ENCODE data around the gene TMEM131L. TPM values are rescaled to one million over a fixed set of nuclear protein-coding genes. Genes with fewer than 3 reads are reported as not detected.

TMEM131L gene
- total RNA-seq, 1 donor from 2014 or later, result 60.2 TPM

DNA sequence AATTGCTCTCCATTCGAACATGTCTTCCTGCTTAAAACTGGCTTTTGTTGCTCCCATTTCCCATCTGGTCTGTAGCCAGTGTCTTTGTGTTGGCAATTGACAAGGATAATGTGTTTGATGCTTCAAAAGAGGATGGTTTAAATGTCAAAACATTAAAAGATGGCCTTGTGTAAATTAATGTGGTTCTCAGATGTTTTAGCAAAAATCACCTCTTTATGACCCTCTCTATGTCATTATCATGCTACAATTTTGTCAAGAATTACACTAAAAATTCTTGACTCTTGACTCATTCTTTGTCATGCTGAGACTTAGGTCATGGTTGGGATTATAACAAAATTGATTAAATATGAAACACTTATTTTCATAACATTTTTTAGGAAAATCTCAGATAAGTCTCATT, 47.4 kb downstream of the TMEM131L start:
- H3K4me3 Mint-ChIP-seq (ENCODE audit: unreplicated experiment), result no peak overlapping the region
- no peak for DNase-seq
- no peak overlapping the region for H3K27ac Mint-ChIP-seq (ENCODE audit: unreplicated experiment)
- TF ChIP-seq, protein P1, sequence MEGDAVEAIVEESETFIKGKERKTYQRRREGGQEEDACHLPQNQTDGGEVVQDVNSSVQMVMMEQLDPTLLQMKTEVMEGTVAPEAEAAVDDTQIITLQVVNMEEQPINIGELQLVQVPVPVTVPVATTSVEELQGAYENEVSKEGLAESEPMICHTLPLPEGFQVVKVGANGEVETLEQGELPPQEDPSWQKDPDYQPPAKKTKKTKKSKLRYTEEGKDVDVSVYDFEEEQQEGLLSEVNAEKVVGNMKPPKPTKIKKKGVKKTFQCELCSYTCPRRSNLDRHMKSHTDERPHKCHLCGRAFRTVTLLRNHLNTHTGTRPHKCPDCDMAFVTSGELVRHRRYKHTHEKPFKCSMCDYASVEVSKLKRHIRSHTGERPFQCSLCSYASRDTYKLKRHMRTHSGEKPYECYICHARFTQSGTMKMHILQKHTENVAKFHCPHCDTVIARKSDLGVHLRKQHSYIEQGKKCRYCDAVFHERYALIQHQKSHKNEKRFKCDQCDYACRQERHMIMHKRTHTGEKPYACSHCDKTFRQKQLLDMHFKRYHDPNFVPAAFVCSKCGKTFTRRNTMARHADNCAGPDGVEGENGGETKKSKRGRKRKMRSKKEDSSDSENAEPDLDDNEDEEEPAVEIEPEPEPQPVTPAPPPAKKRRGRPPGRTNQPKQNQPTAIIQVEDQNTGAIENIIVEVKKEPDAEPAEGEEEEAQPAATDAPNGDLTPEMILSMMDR (IDR thresholded peaks at IDR 0.05; ENCODE audit: partially characterized antibody, unreplicated experiment), result no peak
- no peaks in the 10 kb centered on the region for H3K27me3 Mint-ChIP-seq (ENCODE audit: unreplicated experiment)
- peaks cover 2% of the 10 kb centered on the region for H3K9me3 Mint-ChIP-seq (ENCODE audit: unreplicated experiment)
- no peaks in the 10 kb centered on the region for H3K36me3 Mint-ChIP-seq (ENCODE audit: unreplicated experiment)
- H3K4me1 Mint-ChIP-seq (ENCODE audit: low read depth, unreplicated experiment), result peaks cover 17% of the 10 kb centered on the region

DNA sequence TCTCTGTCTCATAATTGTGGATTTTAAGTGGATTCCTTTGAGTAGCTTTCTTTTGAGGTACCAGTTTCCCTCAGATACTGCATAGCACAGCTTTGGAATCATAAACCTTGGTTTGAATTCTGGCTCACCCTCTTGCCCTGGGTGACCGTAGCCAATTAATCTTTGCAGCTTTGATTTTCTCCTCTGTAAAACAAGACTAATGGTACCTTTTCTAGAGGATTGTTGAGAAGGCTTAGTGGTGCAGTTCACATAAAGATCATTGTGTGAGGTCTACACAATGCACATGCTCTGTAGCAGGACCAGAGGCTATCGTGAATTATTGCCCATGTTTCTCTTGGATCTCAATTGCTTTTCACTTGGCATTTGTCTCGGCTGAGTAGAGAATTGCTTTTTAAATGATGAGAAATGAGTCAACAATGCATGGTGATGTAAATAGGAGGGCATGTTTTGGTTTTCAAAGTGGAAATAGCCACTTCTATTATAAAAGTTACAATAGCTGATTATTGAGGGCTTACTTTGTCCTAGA, 47.9 kb downstream of the TMEM131L start:
- TF ChIP-seq, protein P1 (IDR thresholded peaks at IDR 0.05; ENCODE audit: partially characterized antibody, unreplicated experiment), result no peak
- no peaks in the 10 kb centered on the region for H3K27me3 Mint-ChIP-seq (ENCODE audit: unreplicated experiment)
- no peak overlapping the region for H3K27ac Mint-ChIP-seq (ENCODE audit: unreplicated experiment)
- peaks cover 21% of the 10 kb centered on the region for H3K4me1 Mint-ChIP-seq (ENCODE audit: low read depth, unreplicated experiment)
- peaks cover 2% of the 10 kb centered on the region for H3K9me3 Mint-ChIP-seq (ENCODE audit: unreplicated experiment)
- no peak for DNase-seq
- H3K4me3 Mint-ChIP-seq (ENCODE audit: unreplicated experiment), result no peak overlapping the region
- H3K36me3 Mint-ChIP-seq (ENCODE audit: unreplicated experiment), result no peaks in the 10 kb centered on the region

DNA sequence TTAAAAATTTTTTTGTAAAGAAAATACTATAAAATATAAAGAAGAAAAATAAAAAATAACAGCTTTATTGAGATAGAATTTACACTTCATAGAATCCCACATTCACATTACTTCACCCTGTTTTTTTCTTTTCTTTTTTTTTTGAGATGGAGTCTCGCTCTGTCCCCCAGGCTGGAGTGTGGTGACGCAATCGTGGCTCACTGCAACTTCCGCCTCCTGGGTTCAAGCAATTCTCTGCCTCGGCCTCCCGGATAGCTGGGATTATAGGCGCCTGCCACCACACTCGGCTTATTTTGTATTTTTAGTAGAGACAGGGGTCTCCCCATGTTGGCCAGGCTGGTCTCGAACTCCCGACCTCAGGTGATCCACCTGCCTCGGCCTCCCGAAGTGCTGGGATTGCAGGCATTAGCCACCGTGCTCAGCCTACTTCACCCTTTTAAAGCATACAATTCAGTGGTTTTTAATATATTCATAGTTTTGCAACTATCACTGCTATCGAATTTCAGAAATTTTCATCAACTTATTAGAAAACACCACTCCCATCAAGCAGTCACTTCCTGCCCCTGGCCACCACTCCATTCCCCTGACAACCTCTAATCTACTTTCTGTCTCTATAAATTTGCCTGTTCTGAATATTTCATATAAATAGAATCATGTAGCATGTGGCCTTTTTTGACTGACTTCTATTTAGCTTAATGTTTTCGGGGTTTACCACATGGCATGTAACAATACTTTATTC, 48.7 kb downstream of the TMEM131L start:
- peaks cover 5% of the 10 kb centered on the region for H3K9me3 Mint-ChIP-seq (ENCODE audit: unreplicated experiment)
- no peak for DNase-seq
- H3K27ac Mint-ChIP-seq (ENCODE audit: unreplicated experiment), result no peak overlapping the region

DNA sequence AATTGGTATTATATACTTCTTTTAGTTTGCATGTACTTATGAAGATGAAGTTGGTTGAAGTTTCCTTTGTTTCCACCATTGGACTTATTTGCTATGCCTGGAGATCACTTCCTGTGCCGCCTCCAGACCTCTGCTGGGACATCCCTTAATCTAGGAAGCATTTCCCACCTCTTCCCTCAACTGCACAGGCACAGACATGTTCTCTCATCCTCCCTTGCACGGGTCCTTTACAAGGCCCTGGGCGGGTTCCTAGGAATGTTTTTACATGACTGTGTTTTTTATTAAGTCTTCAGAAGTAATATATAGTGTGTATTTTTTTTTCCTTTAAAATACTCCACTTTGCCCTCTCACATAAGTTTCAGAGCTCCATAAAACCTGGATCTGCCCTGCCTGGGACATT, 51.0 kb downstream of the TMEM131L start:
- TF ChIP-seq, protein P1 (IDR thresholded peaks at IDR 0.05; ENCODE audit: partially characterized antibody, unreplicated experiment), result no peak
- no peak overlapping the region for H3K27ac Mint-ChIP-seq (ENCODE audit: unreplicated experiment)
- H3K4me3 Mint-ChIP-seq (ENCODE audit: unreplicated experiment), result no peak overlapping the region
- peaks cover 6% of the 10 kb centered on the region for H3K27me3 Mint-ChIP-seq (ENCODE audit: unreplicated experiment)
- DNase-seq, result no peak
- H3K36me3 Mint-ChIP-seq (ENCODE audit: unreplicated experiment), result no peaks in the 10 kb centered on the region
- H3K9me3 Mint-ChIP-seq (ENCODE audit: unreplicated experiment), result peaks cover 9% of the 10 kb centered on the region
- peaks cover 39% of the 10 kb centered on the region for H3K4me1 Mint-ChIP-seq (ENCODE audit: low read depth, unreplicated experiment)

More for the DNA sequence above, 48.7 kb downstream of the TMEM131L start:
- no peaks in the 10 kb centered on the region for H3K36me3 Mint-ChIP-seq (ENCODE audit: unreplicated experiment)
- H3K4me1 Mint-ChIP-seq (ENCODE audit: low read depth, unreplicated experiment), result peaks cover 23% of the 10 kb centered on the region
- no peak overlapping the region for H3K4me3 Mint-ChIP-seq (ENCODE audit: unreplicated experiment)
- TF ChIP-seq, protein P1 (IDR thresholded peaks at IDR 0.05; ENCODE audit: partially characterized antibody, unreplicated experiment), result no peak
- no peaks in the 10 kb centered on the region for H3K27me3 Mint-ChIP-seq (ENCODE audit: unreplicated experiment)

DNA sequence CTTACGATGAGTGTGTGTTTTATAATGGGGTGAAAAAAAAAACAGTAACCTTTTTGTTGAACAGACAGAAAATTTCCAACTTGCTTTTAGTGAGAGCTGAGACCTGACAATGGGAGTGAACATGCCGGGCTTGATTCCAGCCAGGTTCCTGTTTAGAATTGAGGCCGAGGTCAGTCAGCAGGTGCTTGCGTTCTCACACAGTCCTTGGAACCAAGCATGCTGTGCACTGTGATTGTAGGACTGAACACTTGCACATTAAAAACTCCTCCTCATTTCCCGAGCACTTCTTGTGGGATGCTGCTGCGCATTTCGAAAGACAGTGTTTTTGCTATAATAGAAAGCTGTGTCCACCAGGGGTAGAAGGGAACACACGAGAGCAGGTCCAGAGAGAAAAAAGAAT, 51.8 kb downstream of the TMEM131L start:
- Mint-ChIP-seq H3K27me3 (ENCODE audit: unreplicated experiment) (peaks cover 6% of the 10 kb centered on the region), H3K27ac (ENCODE audit: unreplicated experiment) (no peak overlapping the region), H3K4me3 (ENCODE audit: unreplicated experiment) (no peak overlapping the region), H3K9me3 (ENCODE audit: unreplicated experiment) (peaks cover 9% of the 10 kb centered on the region), H3K4me1 (ENCODE audit: low read depth, unreplicated experiment) (peaks cover 44% of the 10 kb centered on the region), H3K36me3 (ENCODE audit: unreplicated experiment) (no peaks in the 10 kb centered on the region)
- TF ChIP-seq, protein P1 (IDR thresholded peaks at IDR 0.05; ENCODE audit: partially characterized antibody, unreplicated experiment), result no peak
- DNase-seq, result no peak
